GM18861 (cell line): Measurements from ENCODE around the gene MED15.
"Not testable (repeated sequence)": the region's sequence is repeated elsewhere in the genome, so short reads cannot be mapped to it uniquely, and the experiment has no call there.

ENCODE experiments used
- ATAC-seq: cut with Tn5 transposase; IDR thresholded peaks from one replicate; pipeline ENCODE4 v1.9.1; 2021; ENCODE audit not compliant: unreplicated experiment

Gene MED15

GRCh38 chr22:20594486-20594885 is 87.1 kb downstream of the MED15 start:
- not testable (repeated sequence) for ATAC-seq

- no peak for ATAC-seq
These were observed 88.1 kb downstream of the MED15 start for GRCh38 chr22:20595461-20595860.

GRCh38 chr22:20599117-20599516 is 91.7 kb downstream of the MED15 start:
- ATAC-seq, result no peak

GRCh38 chr22:20600137-20600673 is 92.8 kb downstream of the MED15 start:
- ATAC-seq, result no peak

GRCh38 chr22:20601308-20601707 is 93.9 kb downstream of the MED15 start:
- no peak for ATAC-seq

GRCh38 chr22:20602609-20603164 is 95.3 kb downstream of the MED15 start:
- no peak for ATAC-seq

GRCh38 chr22:20604092-20604747 is 96.8 kb downstream of the MED15 start:
- no peak for ATAC-seq

- no peak for ATAC-seq
These were observed 97.4 kb downstream of the MED15 start for GRCh38 chr22:20604776-20605221.

GRCh38 chr22:20605328-20605727 is 97.9 kb downstream of the MED15 start:
- ATAC-seq, result no peak

GRCh38 chr22:20606041-20606783 is 98.8 kb downstream of the MED15 start:
- no peak for ATAC-seq

GRCh38 chr22:20606784-20607128 is 99.3 kb downstream of the MED15 start:
- ATAC-seq, result no peak

GRCh38 chr22:20607157-20607907 is 99.9 kb downstream of the MED15 start:
- ATAC-seq, result no peak

GRCh38 chr22:20610243-20610686 is 102.9 kb downstream of the MED15 start:
- ATAC-seq, result no peak

- no peak for ATAC-seq
These were observed 103.3 kb downstream of the MED15 start for GRCh38 chr22:20610757-20611156.

GRCh38 chr22:20611418-20611817 is 104.0 kb downstream of the MED15 start:
- no peak for ATAC-seq

- ATAC-seq, result no peak
These were observed 105.9 kb downstream of the MED15 start for GRCh38 chr22:20613301-20613700.

- ATAC-seq, result no peak
These were observed 107.6 kb downstream of the MED15 start for GRCh38 chr22:20615021-20615420.

- no peak for ATAC-seq
These were observed 108.4 kb downstream of the MED15 start for GRCh38 chr22:20615533-20616450.

GRCh38 chr22:20616451-20617043 is 109.1 kb downstream of the MED15 start:
- ATAC-seq, result no peak

- ATAC-seq, result no peak
These were observed 111.1 kb downstream of the MED15 start for GRCh38 chr22:20618488-20618887.
